Mammary epithelial cell (primary cell): Measurements from ENCODE around the gene HYDIN.

Experiments
- CTCF ChIP-seq, 2 donors: IDR thresholded peaks in 1 of 2; conservative IDR thresholded peaks in 1 of 2; 2 replicates each; pipeline ENCODE4 v1.5.1; 2011 to 2012; ENCODE audit warnings: inconsistent platforms in 2 of 2, low read length in 2 of 2, mild to moderate bottlenecking in 2 of 2, control low read depth in 1 of 2, low read depth in 1 of 2; ENCODE audit not compliant: insufficient read depth in 1 of 2; ENCODE audit errors: extremely low read depth in 1 of 2
- EZH2 ChIP-seq: IDR thresholded peaks from 2 replicates; pipeline ENCODE4 v1.6.1; 2012; ENCODE audit warnings: low read length, inconsistent platforms, borderline replicate concordance

GRCh38 chr16:70774261-70774660 lies 456.3 kb downstream of the HYDIN start:
- no peak for TF ChIP-seq CTCF (conservative IDR thresholded peaks at IDR 0.05 in 1 of 2, IDR thresholded peaks at IDR 0.05 in 1 of 2; ENCODE audit: extremely low read depth in 1 of 2, insufficient read depth in 1 of 2, low read depth in 1 of 2, low read length in 2 of 2)
- no peak for TF ChIP-seq EZH2
